Measurements from ENCODE around the gene SH2B3. TPM values are rescaled to one million over a fixed set of nuclear protein-coding genes. Genes with fewer than 3 reads are reported as not detected.
A peak's percentile ranks its signal among the peaks of the same experiment; 100 is the strongest.

Gene SH2B3
- total and polyA plus RNA-seq, 9 of the 15 experiments (the other 6 are each of a cell fraction or from before 2014, with no cell fraction given): 10.8 to 75.3 (median 37.4) TPM

DNA sequence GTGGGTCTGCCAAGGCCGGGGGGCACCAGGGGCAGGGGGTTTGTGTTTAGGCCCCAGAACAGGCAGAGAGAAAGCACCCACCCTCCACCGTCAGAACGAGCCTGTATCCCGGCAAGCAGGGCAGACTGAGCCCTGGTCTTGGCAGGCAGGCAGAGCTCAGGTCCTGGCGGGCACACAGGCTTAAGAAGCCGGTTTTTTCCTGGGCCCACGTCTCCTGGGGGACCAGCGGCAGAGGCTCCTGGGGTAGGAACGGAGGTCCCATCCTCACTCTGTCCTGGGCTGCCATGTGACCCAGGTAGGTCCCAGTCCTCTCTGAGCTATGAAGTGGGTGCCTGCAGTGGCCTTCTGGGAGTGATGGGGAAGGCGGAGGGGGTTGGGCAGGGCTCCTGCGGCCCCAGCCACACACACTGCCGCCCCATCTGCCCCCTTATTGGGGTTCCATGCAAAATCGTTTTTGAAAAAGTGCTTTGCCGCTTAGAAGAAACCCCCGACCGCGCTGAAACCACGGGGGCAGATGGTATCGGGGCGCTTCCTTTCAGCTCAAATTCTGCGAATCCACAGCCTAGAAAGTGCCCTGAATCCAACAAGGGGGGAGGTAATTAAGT lies 24.2 kb downstream of the SH2B3 start:
- ChIA-PET POLR2A (interaction anchor here (0.7 to 2.5 kb wide), 4 partner anchors 13 to 100 kb away, joined by 3 to 11 read pairs (median 6); no protein-coding TSS in a partner anchor), CTCF (ENCODE audit: low intra/inter-chr PET ratio) (no interaction called here)
- Histone ChIP-seq H3K79me2 (ENCODE audit: control insufficient read depth, insufficient read depth, low read length) (peaks cover 96% of the 10 kb centered on the region), H3K27me3 (ENCODE audit: control insufficient read depth in 2 of 2, insufficient read depth in 2 of 2, low read length in 2 of 2) (no peaks in the 10 kb centered on the region), H4K20me1 (replicated peaks; ENCODE audit: control insufficient read depth, insufficient read depth, low read length) (peaks cover 47% of the 10 kb centered on the region), H3K4me2 (ENCODE audit: insufficient read depth, low read length) (no peak overlapping the region; the same call in 1 of the 2 replicates), H3K36me3 (ENCODE audit: control insufficient read depth, insufficient read depth, low read length) (peaks cover 75% of the 10 kb centered on the region), H3K27ac (ENCODE audit: extremely low read depth, low read depth, low read length) (no peak overlapping the region; the same call in 2 of the 3 replicates), H3K9me1 (ENCODE audit: control insufficient read depth, insufficient read depth, low read length) (no peaks in the 10 kb centered on the region), H3K9ac (ENCODE audit: insufficient read depth in 1 of 2, low read depth in 2 of 2, low read length in 2 of 2) (peak overlapping the region in 1 of 2 experiments; percentile 80; a peak in 2 of 4 replicates), H3K4me3 (no peak overlapping the region), H3K9me3 (replicated peaks; ENCODE audit: control insufficient read depth, insufficient read depth, low read depth, low read length) (no peaks in the 10 kb centered on the region), H2AFZ (ENCODE audit: low read depth, low read length) (no peak overlapping the region), H3K4me1 (replicated peaks in 1 of 2; ENCODE audit: control insufficient read depth in 2 of 2, insufficient read depth in 2 of 2, low read length in 2 of 2) (peaks cover 18 to 43% of the 10 kb centered on the region in 2 experiments)
- FAIRE-seq: no peak
- in situ Hi-C loops (cut with MboI) (no loop called here), intact Hi-C loops (cut with micrococcal nuclease) (no loop called here)
- TF ChIP-seq ETV1 (tag; conservative IDR thresholded peaks at IDR 0.05; ENCODE audit: low read depth) (no peak), POLR2G (IDR thresholded peaks at IDR 0.05; ENCODE audit: low read depth, low read length) (peak; percentile 67)
- whole genome bisulfite sequencing (ENCODE audit: insufficient coverage, low coverage, missing lambda C conversion rate): 87% methylated on average over 19 of the region's 21 CpGs
- no peak for ATAC-seq
- no peak for DNase-seq (ENCODE audit: extremely low read depth in 1 of 4, low spot score in 3 of 4)
- BruUV-seq (replicated peaks): no TSS peak

GRCh38 chr12:111430433-111431353 lies 25.0 kb downstream of the SH2B3 start:
- no peak for ATAC-seq
- FAIRE-seq: no peak
- BruUV-seq (replicated peaks): no TSS peak
- Histone ChIP-seq H3K79me2 (ENCODE audit: control insufficient read depth, insufficient read depth, low read length) (peaks cover 96% of the 10 kb centered on the region), H3K4me2 (ENCODE audit: insufficient read depth, low read length) (no peak overlapping the region; the same call in 1 of the 2 replicates), H3K27ac (ENCODE audit: extremely low read depth, low read depth, low read length) (no peak overlapping the region), H3K9ac (ENCODE audit: insufficient read depth in 1 of 2, low read depth in 2 of 2, low read length in 2 of 2) (peak overlapping the region in 1 of 2 experiments; percentile 11; a peak in 1 of 4 replicates), H3K4me1 (replicated peaks in 1 of 2; ENCODE audit: control insufficient read depth in 2 of 2, insufficient read depth in 2 of 2, low read length in 2 of 2) (peaks cover 18 to 46% of the 10 kb centered on the region in 2 experiments), H4K20me1 (replicated peaks; ENCODE audit: control insufficient read depth, insufficient read depth, low read length) (peaks cover 48% of the 10 kb centered on the region), H3K27me3 (ENCODE audit: control insufficient read depth in 2 of 2, insufficient read depth in 2 of 2, low read length in 2 of 2) (no peaks in the 10 kb centered on the region), H2AFZ (ENCODE audit: low read depth, low read length) (no peak overlapping the region), H3K4me3 (no peak overlapping the region), H3K9me3 (replicated peaks; ENCODE audit: control insufficient read depth, insufficient read depth, low read depth, low read length) (no peaks in the 10 kb centered on the region), H3K36me3 (ENCODE audit: control insufficient read depth, insufficient read depth, low read length) (peaks cover 69% of the 10 kb centered on the region), H3K9me1 (ENCODE audit: control insufficient read depth, insufficient read depth, low read length) (no peaks in the 10 kb centered on the region)
- ChIA-PET CTCF (ENCODE audit: low intra/inter-chr PET ratio) (no interaction called here), POLR2A (interaction anchor here (0.7 to 2.5 kb wide), 2 partner anchors 13 to 99 kb away, joined by 3 to 11 read pairs; no protein-coding TSS in a partner anchor)
- intact Hi-C loops (cut with micrococcal nuclease) (no loop called here), in situ Hi-C loops (cut with MboI) (no loop called here)
- 84% methylated on average over 12 of the region's 17 CpGs for WGBS (ENCODE audit: insufficient coverage, low coverage, missing lambda C conversion rate)
- no peak for DNase-seq (ENCODE audit: extremely low read depth in 1 of 4, low spot score in 3 of 4)
- TF ChIP-seq ZFP36 (IDR thresholded peaks at IDR 0.05; ENCODE audit: low read depth, low read length, partially characterized antibody): peak; percentile 74
- TF ChIP-seq JUND (IDR thresholded peaks at IDR 0.05; ENCODE audit: borderline replicate concordance, low read depth, low read length): no peak
- TF ChIP-seq JUND (tag; IDR thresholded peaks at IDR 0.05; ENCODE audit: borderline replicate concordance, low read depth, low read length): no peak
- TF ChIP-seq NFIC (IDR thresholded peaks at IDR 0.05): 0 out of 2 replicates have a peak, but pooled peaks have one; percentile 15
- TF ChIP-seq PTRF (tag; IDR thresholded peaks at IDR 0.05): no peak
- TF ChIP-seq SUPT5H (IDR thresholded peaks at IDR 0.05): peak; percentile 27; the same call in 1 of the 2 replicates
- no peak for TF ChIP-seq EP400 (IDR thresholded peaks at IDR 0.05)
- TF ChIP-seq TRIM24 (IDR thresholded peaks at IDR 0.05): no peak
- TF ChIP-seq SMARCA5 (IDR thresholded peaks at IDR 0.05): peak; percentile 56; the same call in 1 of the 2 replicates
- TF ChIP-seq BCOR (IDR thresholded peaks at IDR 0.05): peak; percentile 61
- no peak for TF ChIP-seq PHF8 (IDR thresholded peaks at IDR 0.05; ENCODE audit: borderline replicate concordance, low read length)
- TF ChIP-seq POLR2G (IDR thresholded peaks at IDR 0.05; ENCODE audit: low read depth, low read length): 0 out of 2 replicates have a peak, but pooled peaks have one; percentile 20
- TF ChIP-seq RBM25 (IDR thresholded peaks at IDR 0.05; ENCODE audit: low read depth, low read length, severe bottlenecking): peak; percentile 36
- TF ChIP-seq GABPB2 (CRISPR knock-in tag; conservative IDR thresholded peaks at IDR 0.05): no peak
